NCI-H2196 (cell line): Measurements from ENCODE around the gene CDNF.
"Not testable (repeated sequence)": the region's sequence is repeated elsewhere in the genome, so short reads cannot be mapped to it uniquely, and the experiment has no call there.

Source experiments
- DNase-seq: peaks from one replicate; lab custom pipeline; 2025; ENCODE audit not compliant: unreplicated experiment; lab: John Stamatoyannopoulos, UW

The CDNF gene

DNA sequence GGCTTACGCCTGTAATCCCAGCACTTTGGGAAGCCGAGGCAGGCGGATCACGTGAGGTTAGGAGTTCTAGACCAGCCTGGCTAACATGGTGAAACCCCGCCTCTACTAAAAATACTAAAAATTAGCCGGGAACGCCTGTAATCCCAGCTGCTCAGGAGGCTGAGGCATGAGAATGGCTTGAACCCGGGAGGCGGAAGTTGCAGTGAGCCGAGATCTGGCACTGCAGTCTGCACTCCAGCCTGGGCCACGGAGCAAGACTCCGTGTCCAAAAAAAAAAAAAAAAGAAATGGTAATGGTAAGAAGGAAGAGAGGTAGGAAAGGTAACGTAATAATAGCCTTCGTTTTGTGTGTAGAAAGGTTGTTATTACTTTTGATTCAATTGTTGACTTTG lies 1.5 kb upstream of the CDNF start:
- DNase-seq = no peak

DNA sequence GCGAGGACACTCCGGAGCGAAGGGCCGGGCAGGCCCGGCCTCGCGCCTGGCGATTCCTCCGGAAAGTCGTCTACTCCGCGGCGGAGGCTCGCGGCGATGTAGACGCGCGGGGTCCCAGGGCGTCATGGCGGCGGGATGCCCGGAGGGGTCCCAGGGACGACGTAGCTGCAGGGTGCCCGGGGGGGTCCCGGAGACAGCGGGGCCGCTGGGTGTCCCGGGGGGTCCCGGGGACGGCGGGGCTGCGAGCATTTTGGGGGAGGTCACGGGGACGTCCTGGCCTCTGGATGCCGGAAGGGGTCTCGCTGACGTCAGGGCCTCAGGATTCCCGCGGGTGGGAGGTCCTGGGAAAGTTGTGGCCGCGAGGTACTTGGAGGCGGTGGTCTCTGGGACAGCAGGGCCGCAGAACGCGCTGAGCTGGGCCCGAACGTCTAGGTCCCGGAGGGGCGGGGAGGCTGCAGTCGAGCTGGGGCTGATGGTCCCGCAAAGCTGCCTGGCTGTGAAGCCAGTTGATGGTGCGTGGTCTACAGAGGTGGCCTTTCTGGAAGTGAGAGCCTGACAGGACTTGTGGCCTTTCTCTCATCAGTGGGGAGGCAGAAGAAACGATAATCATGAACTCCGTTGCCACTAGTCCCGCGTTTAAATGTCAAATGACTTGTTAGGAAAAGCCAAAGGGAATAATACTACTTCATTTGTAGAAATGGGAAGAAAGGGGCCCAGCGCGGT lies 906 bp upstream of the CDNF start:
- DNase-seq = no peak

DNA sequence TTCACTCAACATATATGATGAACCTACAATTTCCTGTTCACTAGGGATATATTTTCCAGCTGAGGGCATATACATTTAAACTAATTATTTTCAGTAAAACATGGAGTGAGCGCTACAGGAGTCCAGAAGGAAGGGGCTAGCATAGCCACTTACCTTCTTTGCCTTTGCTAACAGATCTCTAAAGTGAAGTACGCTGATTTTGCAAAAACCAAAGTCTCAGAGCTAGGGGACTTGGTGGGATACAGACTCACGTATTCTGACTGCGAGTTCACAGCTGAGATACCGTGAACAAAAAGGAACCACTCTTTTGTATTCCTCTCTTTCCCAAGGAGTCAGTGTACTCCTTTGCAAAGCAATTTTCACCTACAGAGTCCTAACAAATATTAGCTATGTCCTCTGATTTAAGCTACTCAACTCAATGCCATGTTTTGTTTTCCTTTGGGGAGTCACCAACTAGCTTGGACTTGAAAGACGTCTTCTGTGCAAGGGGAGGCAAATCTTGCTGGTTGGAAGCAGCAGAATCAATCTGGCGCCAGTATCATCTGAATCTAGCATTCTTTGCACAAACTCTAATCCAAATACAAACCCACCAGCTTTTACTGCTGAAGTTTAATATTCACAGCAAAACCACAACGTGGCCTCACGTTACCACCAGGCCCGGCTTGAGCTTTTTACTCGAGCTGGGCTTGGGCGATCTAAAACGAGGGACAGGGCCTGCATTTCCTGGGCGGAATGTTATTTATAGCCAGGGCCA lies 657 bp downstream of the CDNF start:
- DNase-seq = no peak

DNA sequence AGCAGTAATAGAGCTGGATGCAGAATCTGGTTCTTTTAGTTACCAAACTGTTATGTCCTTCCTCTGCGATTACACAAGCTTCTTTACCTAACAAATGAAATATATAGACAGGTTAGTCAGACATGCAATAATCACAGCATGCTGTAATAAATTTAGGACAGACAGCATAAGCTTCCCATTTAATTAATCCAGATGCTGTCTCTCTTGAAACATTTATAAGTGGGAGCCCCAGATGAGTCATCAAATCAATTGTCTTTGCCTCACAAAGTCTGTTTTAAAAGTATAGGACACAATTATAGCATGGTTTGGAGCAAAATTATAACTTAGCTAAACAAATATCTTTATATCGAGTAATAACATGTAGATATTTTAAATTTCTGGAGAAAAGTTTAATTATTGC lies 1.6 kb downstream of the CDNF start:
- no peak for DNase-seq

DNA sequence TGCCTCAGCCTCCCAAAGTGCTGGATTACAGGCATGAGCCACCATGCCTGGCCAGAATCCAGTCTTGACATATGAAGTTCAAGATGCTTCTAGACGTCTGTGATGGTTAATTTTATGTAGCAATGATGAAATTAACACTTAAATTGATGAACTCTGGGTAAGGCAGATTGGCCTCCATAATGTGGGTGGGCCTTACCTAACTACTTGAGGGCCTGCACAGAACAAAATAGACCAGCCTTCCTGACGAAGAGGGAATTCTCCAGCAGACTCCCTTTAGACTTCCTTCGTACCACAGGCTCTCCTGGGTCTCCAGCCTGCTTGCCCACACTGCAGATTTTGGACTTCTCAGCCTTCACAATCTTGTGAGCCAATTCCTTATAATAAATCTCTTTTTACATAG lies 4.7 kb downstream of the CDNF start:
- DNase-seq = no peak

DNA sequence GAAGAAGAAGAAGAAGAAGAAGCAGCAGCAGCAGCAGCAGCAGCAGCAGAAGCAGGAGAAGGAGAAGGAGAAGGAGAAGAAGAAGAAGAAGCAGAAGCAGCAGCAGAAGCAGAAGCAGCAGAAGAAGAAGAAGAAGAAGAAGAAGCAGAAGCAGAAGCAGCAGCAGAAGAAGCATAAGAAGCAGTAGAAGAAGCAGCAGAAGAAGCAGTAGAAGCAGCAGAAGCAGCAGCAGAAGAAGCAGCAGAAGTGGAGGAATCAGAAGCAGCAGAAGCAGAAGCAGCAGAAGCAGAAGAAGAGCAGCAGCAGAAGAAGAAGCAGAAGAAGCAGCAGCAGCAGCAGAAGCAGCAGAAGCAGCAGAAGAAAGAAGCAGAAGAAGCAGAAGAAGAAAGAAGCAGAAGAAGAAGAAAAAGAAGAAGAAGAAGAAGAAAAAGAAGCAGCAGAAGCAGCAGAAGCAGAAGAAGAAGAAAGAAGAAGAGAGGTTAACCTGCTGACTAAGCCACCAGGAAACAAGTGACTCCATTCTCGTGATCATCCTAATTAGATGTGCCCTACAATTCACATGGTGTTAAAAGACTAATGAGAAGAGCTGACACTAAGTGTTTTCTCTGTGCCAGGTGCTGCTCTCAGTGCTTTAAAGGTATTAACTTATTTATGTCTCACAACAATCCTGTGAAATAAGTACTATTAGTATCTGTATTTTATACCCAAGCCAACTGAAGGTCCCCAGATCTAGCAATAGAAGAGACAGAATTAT lies 11.6 kb downstream of the CDNF start:
- no peak for DNase-seq

DNA sequence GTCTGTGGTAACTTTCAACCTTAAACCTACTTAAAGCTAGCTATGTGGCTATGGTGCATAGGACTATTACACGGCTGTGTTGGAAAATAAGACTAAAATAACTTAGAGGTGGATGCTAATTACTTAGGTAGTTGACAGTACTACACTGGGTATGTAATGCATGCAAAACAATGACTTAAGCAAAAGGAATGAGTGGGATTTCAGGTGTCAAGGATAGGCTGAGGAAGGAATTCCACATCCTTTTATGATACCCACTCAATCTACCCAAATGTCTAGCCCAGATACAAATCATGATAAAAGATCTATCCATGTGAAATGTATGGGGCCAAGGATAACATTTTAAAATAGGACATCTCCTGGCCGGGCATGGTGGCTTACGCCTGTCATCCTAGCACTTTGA lies 13.9 kb downstream of the CDNF start:
- no peak for DNase-seq

DNA sequence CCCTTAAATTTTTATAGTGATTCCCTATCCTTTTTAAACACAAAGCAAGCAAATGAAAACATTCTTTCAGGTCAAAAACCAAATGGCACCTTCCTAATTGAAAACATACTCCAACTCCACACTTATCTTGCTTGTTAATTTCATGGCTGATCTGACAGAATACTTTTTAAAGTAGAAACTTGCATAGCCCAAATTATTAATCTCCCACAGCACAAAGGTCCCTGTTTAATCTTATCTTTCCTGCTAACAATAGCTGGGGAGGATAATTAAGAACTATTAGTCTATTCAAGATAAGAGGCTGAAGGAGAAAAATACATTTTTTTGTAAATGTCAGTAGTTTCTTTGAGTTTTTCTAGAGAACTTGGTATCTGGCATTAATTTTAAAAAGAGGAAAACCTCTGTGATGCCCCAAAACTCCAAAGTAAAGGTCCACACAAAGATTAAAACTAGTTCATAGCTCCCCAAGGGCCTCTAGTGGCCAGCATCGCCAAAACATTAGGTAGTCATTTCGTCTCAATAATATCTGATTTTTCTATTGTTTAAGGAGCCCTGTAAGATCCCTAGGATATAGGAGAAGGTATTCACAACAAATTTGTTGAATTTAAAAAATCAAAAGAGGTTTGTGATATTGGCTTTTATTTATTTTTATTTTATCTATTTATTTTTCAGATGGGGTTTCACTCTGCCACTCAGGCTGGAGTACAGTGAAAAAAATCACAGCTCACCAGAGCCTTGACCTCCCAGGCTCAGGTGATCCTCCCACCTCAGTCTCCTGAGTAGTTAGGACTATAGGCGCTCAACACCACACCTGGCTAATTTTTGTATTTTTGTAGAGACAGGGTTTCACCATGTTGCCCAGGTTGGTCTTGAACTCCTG lies 14.7 kb downstream of the CDNF start:
- DNase-seq = peak; percentile 16

DNA sequence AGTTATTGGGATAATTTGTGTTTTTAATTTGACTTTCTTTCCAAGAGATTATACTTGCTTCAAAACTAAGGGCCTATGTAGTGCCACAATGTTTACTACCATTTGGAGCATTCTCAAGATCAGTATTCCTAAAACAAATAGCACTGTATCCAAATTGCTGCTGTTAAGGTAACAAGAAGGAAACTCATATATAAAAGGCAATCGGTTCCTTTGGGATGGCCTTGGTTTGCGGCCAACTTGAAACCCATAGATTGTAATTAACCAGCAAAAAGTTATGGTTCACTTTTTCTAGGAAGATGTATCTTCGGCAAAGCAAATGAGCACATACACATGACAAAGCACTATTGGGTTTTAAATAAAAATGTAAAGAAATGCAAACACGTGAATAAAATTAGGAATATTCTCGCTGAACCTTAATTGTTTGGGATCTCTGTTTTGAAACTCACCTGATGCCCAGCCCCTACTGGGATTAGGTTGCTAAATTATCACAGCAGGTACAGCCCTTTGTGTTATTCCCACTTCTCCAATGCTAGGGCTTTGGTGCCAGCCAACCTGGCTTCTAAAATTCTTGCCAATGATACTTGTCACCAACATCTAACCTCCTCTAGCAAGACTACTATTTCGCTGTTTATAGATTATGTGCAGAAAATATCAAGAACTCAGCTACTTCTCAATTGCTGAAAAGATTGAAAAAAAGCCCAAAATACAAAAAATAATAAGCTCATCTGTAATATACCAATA lies 16.0 kb downstream of the CDNF start:
- DNase-seq = no peak

DNA sequence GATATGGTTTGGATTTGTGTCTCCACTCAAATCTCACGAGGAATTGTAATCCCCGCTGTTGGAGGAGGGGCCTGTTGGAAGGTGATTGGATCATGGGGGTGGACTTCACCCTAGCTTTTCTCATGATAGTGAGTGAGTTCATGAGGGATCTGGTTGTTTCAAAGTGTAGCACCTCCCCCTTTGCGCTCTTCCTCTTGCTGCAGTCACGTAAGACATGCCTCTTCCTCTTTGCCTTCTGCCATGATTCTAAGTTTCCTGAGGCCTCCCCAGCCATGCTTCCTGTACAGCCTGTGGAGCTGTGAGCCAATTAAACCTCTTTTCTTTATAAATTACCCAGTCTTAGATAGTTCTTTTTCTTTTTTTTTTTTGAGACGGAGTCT lies 17.1 kb downstream of the CDNF start:
- no peak for DNase-seq

DNA sequence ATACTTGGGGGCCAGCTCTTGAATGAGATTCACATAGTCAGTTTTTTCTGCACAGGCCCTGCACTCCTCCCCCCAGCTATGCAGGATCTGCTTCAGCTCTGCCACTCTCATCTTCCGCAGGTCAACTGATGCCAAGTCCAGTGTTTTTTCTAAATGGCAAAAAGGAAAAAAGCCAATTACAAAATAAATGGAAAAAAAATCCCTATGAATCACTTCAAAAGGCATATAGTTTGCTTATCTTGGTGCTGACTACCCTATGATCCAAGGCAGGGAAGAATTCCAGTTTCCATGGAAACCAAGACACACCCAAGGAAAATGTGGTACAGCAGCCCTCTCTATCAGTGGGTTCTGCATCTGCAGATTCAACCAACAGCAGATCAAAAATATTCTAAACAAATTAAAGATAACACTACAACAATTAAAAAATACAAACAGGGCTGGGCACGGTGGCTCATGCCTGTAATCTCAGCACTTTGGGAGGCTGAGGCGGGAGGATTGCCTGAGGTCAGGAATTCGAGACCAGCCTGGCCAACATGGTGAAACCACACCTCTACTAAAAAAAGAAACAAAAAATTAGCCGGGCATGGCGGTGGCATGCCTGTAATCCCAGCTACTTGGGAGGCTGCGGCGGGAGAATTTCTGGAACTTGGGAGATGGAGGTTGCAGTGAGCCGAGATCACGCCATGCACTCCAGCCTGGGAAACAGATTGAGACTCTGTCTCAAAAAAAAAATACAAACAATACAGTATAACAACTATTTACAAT lies 17.6 kb downstream of the CDNF start:
- no peak for DNase-seq

DNA sequence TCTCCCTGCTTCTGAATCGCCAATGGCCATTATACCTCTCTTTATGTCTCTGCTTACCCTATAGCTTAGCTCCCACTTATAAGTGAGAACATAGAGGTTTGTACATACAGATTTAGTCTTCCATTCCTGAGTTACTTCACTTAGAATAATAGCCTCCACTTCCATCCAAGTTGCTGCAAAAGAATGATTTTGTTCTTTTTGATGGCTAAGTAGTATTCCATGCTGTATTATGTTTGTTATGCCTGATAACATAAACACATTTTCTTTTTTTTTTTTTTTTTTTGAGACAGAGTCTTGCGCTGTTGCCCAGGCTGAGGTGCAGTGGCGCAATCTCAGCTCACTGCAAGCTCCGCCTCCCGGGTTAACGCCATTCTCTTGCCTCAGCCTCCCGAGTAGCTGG lies 21.1 kb downstream of the CDNF start:
- not testable (repeated sequence) for DNase-seq

DNA sequence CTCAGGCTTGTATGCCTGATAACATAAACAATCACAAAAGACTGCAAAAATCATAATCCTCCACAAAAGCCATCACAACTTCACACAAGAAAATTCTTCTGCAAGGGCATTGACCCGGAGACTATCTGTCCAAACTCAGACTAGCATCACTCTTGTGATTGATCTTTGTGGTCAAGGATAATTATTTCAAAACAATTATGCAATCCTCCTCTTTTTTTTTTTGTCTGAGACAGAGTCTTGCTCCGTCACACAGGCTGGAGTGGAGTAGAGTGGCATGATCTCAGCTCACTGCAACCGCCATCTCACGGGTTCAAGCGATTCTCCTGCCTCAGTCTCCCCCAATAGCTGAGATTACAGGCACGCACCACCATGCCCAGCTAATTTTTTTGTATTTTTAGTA lies 22.2 kb downstream of the CDNF start:
- DNase-seq = no peak

DNA sequence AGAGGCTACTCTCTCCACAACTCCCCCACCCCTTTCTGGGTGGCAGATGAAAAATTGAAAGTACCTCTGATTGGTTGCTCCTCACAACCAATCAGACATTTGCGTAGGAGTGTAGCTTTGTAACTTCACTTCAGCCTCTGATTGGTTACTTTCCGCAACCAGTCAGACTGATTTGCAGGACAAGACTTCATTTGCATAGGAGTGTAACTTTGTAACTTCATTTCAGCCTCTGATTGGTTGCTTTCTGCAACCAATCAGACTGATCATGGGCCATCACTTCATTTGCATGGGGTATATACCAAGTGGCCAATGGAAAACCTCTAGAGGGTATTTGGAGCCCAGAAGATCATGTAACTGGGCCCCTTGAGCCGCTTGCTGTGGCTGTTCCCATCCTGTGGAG lies 25.6 kb downstream of the CDNF start:
- no peak for DNase-seq

DNA sequence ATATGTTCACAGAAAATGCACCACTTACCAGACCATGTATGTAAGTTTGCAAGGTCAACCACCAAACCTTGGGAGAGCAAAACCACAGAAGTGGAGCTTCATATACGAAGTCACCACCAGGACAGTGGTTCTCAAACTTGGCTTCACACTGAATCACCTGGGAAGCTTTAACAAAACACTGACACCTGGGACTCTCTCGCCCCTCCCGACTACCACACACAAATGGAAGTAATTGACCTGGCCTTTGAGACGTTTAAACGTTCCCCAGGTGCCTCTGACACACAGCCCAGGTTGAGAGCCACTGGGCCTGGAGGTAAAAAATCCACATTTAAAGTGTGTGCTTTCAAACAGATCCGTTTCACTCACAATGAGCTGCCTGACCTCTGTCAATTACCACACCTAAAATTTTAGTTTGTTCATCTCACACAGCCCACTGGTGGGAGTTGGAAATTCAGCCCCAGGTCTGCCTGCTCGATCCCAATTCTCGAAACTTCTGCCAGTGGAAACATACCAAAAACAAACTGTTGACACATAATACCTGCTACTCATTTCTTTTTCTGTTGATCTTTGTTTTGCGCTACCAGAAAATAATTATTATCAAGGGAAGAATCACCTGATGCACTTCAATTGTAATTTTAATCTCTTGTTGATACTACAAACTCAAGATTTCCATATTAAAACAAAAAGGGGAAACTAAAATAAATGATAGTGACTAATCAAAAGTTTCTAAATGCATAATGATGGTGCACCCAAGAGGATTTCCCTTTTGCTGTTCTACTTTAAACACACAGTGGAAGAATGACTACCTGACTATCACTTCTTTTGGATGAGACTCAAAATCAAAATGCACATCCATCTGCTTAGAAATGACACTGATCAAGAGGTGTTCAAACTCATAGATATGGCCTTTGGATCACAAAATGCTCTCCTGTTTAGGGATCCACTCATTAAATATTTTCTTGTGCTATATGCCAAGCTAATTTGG lies 26.6 kb downstream of the CDNF start:
- DNase-seq = no peak

DNA sequence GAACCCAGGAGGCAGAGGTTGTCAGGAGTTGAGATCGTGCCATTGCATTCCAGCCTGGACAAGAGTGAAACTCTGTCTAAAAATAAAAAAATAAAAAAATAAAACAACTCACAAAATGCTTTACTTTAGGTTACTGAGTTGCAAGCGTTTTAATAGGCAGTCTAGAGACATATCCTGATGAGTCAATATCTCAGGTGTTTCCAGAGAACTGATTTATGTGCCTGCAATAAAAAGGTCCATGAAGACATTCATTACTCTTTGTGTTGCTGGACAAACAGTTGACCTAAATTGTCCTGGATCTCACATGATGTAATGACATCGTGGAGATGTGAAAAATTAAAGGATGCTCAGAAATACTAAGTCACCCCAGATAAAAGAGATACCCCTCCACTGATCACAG lies 31.5 kb downstream of the CDNF start:
- DNase-seq = no peak

DNA sequence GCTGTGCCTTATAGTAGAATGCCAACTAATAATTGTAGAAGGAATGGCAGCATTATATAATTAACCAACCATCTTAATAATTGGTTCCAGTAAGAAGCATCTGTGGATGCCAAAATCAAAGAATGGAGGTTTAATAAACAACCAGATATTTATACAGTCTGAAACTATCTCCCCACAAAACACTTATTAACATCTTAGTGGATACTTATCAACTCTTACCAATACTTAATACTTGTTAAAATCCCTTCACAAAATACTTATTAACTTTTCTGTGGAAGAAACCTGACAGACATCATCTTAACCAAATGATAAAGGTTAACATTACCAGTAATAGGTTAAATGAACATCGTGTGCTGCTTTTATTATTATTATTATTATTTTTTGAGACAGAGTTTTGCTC lies 34.0 kb downstream of the CDNF start:
- no peak for DNase-seq

DNA sequence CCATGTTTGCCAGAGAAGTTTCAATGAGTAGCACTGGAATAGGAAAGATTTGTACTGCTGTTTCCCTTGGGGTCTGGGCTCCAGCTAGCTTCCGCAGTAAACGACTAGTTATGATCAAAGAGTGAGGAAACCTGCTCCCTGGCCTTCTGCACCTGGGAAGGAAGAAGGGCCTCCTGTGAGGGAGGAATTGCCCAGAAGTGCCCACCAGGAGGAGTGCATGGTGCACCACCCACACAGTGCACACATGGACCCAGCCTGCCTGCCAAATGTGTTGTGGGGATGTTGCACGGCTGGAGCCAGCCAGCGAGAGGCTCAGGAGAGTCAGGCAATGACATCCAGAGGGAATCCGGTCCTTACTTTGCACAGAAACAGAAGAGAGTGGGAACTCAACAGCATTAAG lies 36.1 kb downstream of the CDNF start:
- no peak for DNase-seq

DNA sequence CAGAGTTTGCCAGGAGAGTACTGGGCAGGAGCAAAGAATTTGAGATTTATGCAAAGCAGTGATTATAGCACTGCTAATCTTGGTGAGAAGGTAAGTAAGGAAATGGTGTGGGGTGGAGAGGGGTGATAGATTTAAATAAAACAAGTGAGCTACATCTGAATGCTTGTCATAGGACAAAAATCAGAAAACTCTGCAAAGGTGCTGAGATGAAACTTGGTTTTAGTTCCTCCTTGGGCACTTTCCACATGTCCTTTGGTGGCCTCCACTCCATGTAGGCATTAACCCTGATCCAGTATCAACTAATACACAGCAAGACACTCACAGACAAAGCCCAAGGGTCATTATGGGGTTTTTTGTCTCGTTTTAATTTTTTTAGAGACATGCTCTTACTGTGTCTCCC lies 37.4 kb downstream of the CDNF start:
- no peak for DNase-seq
